Thyroid gland (tissue), 4 donors: Measurements from ENCODE around the gene SLC25A26.

Experiments used
- POLR2A ChIP-seq, 2 donors: fragments of 450-650 bp; IDR thresholded peaks; one replicate each; pipeline ENCODE4 v1.6.1; 2017; ENCODE audit warnings: antibody characterized with exemption in 2 of 2, mild to moderate bottlenecking in 2 of 2, moderate library complexity in 1 of 2
- TF ChIP-seq, protein P1 (sequence below), 6 experiments: fragments of 200-600 bp in 3 of 6; fragments of 450-650 bp in 3 of 6; sonication (generic) in 3 of 6; IDR thresholded peaks; one replicate each; pipeline ENCODE4 v1.5.1; 2016 to 2019; ENCODE audit warnings: antibody characterized with exemption in 6 of 6, mild to moderate bottlenecking in 2 of 6, inconsistent platforms in 1 of 6, moderate library complexity in 1 of 6

DNA sequence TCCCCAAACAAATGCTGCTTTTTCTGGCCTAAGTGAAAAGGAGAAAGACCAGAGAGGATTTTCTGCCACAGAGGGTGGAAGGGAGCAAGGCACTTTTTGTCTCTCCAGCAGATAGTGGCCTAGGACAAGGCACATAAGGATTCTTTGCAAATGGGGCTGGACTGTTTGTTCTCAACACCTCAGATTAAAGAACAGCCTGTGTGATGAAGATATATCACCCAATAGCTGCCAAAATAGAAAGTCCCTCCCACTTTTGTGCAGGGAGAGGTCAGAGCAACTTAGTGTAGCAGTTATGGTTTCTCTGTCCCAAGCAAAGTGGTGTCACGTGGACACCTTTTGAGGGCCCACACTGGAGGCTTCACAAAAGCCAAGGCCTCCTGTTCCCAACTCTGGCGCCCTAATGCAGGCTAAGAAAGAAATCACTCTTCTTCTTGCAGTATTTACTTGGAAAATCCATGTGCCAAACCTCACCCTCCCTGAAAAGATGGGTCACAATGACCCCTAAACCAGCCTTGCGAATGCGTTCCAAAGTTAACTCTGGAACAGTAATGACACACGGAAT is 195.1 kb downstream of the SLC25A26 start:
- TF ChIP-seq, protein P1, sequence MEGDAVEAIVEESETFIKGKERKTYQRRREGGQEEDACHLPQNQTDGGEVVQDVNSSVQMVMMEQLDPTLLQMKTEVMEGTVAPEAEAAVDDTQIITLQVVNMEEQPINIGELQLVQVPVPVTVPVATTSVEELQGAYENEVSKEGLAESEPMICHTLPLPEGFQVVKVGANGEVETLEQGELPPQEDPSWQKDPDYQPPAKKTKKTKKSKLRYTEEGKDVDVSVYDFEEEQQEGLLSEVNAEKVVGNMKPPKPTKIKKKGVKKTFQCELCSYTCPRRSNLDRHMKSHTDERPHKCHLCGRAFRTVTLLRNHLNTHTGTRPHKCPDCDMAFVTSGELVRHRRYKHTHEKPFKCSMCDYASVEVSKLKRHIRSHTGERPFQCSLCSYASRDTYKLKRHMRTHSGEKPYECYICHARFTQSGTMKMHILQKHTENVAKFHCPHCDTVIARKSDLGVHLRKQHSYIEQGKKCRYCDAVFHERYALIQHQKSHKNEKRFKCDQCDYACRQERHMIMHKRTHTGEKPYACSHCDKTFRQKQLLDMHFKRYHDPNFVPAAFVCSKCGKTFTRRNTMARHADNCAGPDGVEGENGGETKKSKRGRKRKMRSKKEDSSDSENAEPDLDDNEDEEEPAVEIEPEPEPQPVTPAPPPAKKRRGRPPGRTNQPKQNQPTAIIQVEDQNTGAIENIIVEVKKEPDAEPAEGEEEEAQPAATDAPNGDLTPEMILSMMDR (IDR thresholded peaks at IDR 0.05), result no peak
- no peak for TF ChIP-seq POLR2A (IDR thresholded peaks at IDR 0.05)
